Gastroesophageal sphincter (tissue), 3 donors: ENCODE data around the gene HTR4.

Experiments
- POLR2AphosphoS5 ChIP-seq: sonication (generic); formaldehyde crosslinking; IDR thresholded peaks from one replicate; pipeline ENCODE4 v1.6.1; 2017; ENCODE audit warnings: antibody characterized with exemption
- TF ChIP-seq, protein P1 (sequence below), 4 experiments: fragments of 200-600 bp in 2 of 4; fragments of 450-650 bp in 2 of 4; sonication (generic) in 1 of 4; IDR thresholded peaks; one replicate each; pipeline ENCODE4 v1.5.1; 2017 to 2019; ENCODE audit warnings: antibody characterized with exemption in 4 of 4, mild to moderate bottlenecking in 2 of 4, moderate library complexity in 2 of 4

DNA sequence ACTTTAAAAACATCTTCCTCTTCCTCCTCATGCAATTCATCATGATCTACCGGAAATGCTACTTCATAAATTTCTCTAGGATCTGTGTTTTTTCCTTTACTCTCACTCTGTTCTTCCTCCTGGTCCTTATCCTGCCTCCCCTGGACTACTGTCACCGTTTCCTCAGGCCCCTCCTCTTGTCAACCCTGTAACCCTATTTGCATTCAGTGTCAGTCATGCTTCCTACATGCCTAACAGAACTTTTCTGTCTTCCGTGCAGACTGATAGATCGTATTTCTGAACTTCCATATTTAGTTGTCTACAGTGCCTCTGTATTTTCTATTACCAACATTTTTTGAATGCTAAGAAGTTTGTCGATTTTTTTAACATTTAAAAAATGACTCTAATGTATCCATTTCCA lies 27.3 kb downstream of the HTR4 start:
- TF ChIP-seq POLR2AphosphoS5 = no peak
- TF ChIP-seq, protein P1, sequence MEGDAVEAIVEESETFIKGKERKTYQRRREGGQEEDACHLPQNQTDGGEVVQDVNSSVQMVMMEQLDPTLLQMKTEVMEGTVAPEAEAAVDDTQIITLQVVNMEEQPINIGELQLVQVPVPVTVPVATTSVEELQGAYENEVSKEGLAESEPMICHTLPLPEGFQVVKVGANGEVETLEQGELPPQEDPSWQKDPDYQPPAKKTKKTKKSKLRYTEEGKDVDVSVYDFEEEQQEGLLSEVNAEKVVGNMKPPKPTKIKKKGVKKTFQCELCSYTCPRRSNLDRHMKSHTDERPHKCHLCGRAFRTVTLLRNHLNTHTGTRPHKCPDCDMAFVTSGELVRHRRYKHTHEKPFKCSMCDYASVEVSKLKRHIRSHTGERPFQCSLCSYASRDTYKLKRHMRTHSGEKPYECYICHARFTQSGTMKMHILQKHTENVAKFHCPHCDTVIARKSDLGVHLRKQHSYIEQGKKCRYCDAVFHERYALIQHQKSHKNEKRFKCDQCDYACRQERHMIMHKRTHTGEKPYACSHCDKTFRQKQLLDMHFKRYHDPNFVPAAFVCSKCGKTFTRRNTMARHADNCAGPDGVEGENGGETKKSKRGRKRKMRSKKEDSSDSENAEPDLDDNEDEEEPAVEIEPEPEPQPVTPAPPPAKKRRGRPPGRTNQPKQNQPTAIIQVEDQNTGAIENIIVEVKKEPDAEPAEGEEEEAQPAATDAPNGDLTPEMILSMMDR (IDR thresholded peaks at IDR 0.05) = no peak
